Daoy (cell line): Measurements from ENCODE around the gene PDLIM3. TPM values are rescaled to one million over a fixed set of nuclear protein-coding genes. Genes with fewer than 3 reads are reported as not detected.
A peak's percentile ranks its signal among the peaks of the same experiment; 100 is the strongest.

Experiments
- DNase-seq: peaks from one replicate; pipeline ENCODE4 v3.0.0-alpha.2; 2015; ENCODE audit warnings: low read depth
- total RNA-seq: library from RNA; depleted of rRNA; stranded (reverse); fragments of >200 nt; shearing (Covaris generic); gene quantifications from 2 replicates; pipeline ENCODE4 v1.2.3, GENCODE V29; 2014; rRNA removed

PDLIM3 gene
- total RNA-seq, 1 experiment from 2014 or later, result 18.9 TPM

GRCh38 chr4:185470501-185471195 is 64.7 kb downstream of the PDLIM3 start:
- peak; percentile 7 for DNase-seq

GRCh38 chr4:185469580-185470154 is 65.6 kb downstream of the PDLIM3 start:
- DNase-seq, result no peak

GRCh38 chr4:185468999-185469398 is 66.3 kb downstream of the PDLIM3 start:
- no peak for DNase-seq

GRCh38 chr4:185467991-185468390 is 67.3 kb downstream of the PDLIM3 start:
- no peak for DNase-seq

- DNase-seq, result no peak
These were observed 68.2 kb downstream of the PDLIM3 start for GRCh38 chr4:185467101-185467500.

- no peak for DNase-seq
These were observed 69.6 kb downstream of the PDLIM3 start for GRCh38 chr4:185465707-185466106.

- no peak for DNase-seq
These were observed 70.4 kb downstream of the PDLIM3 start for GRCh38 chr4:185464887-185465286.

- DNase-seq, result no peak
These were observed 71.1 kb downstream of the PDLIM3 start for GRCh38 chr4:185464183-185464582.

GRCh38 chr4:185463541-185463940 is 71.8 kb downstream of the PDLIM3 start:
- DNase-seq, result no peak

GRCh38 chr4:185461565-185461964 is 73.7 kb downstream of the PDLIM3 start:
- no peak for DNase-seq

GRCh38 chr4:185457136-185457535 is 78.2 kb downstream of the PDLIM3 start:
- no peak for DNase-seq

GRCh38 chr4:185456131-185456530 is 79.2 kb downstream of the PDLIM3 start:
- no peak for DNase-seq

Other genes starting within 250 kb of the PDLIM3 start
- gene LRP2BP, start 139.6 kb downstream of the PDLIM3 start, total RNA-seq, result 0.03 and 0.29 TPM in 2 replicates
- gene ANKRD37, start 138.7 kb downstream of the PDLIM3 start, total RNA-seq, result 0.36 and 0.97 TPM in 2 replicates
- gene UFSP2, start 109.5 kb downstream of the PDLIM3 start, total RNA-seq, result 18.5 and 21.0 TPM in 2 replicates
- 0.06 TPM in 1 of 2 replicates, not detected in the other for gene CCDC110, start 63.8 kb downstream of the PDLIM3 start, total RNA-seq